ENCODE data around the gene EFCAB13. TPM values are rescaled to one million over a fixed set of nuclear protein-coding genes. Genes with fewer than 3 reads are reported as not detected.
A peak's percentile ranks its signal among the peaks of the same experiment; 100 is the strongest.
"Not testable (repeated sequence)": the region's sequence is repeated elsewhere in the genome, so short reads cannot be mapped to it uniquely, and the experiment has no call there.

EFCAB13 gene
- total RNA-seq, 1 donor: 3.9 TPM

GRCh38 chr17:47414612-47415011 lies 90.9 kb downstream of the EFCAB13 start:
- no peak for TF ChIP-seq CTCF (IDR thresholded peaks at IDR 0.05; ENCODE audit: insufficient read depth, low read depth, low read length)
- no peak for DNase-seq (ENCODE audit: low read depth)
- no peak overlapping the region for H3K4me3 ChIP-seq (ENCODE audit: low read depth, low read length)

GRCh38 chr17:47423406-47424295 lies 99.9 kb downstream of the EFCAB13 start:
- no peak for TF ChIP-seq CTCF (IDR thresholded peaks at IDR 0.05; ENCODE audit: insufficient read depth, low read depth, low read length)
- no peak for DNase-seq (ENCODE audit: low read depth)
- H3K4me3 ChIP-seq (ENCODE audit: low read depth, low read length): peak overlapping the region; percentile 54

- DNase-seq (ENCODE audit: low read depth); H3K4me3 ChIP-seq (ENCODE audit: low read depth, low read length): not testable (repeated sequence)
These were observed 101.5 kb downstream of the EFCAB13 start for GRCh38 chr17:47425233-47425632.

- DNase-seq (ENCODE audit: low read depth); H3K4me3 ChIP-seq (ENCODE audit: low read depth, low read length): not testable (repeated sequence)
These were observed 102.3 kb downstream of the EFCAB13 start for GRCh38 chr17:47425887-47426635.

GRCh38 chr17:47427985-47428384 lies 104.2 kb downstream of the EFCAB13 start:
- H3K4me3 ChIP-seq (ENCODE audit: low read depth, low read length): no peak overlapping the region
- DNase-seq (ENCODE audit: low read depth): no peak
- TF ChIP-seq CTCF (IDR thresholded peaks at IDR 0.05; ENCODE audit: insufficient read depth, low read depth, low read length): no peak

GRCh38 chr17:47432240-47432639 lies 108.5 kb downstream of the EFCAB13 start:
- not testable (repeated sequence) for H3K4me3 ChIP-seq (ENCODE audit: low read depth, low read length); DNase-seq (ENCODE audit: low read depth)

GRCh38 chr17:47465165-47465564 lies 141.4 kb downstream of the EFCAB13 start:
- DNase-seq (ENCODE audit: low read depth): no peak
- TF ChIP-seq CTCF (IDR thresholded peaks at IDR 0.05; ENCODE audit: insufficient read depth, low read depth, low read length): no peak
- H3K4me3 ChIP-seq (ENCODE audit: low read depth, low read length): no peak overlapping the region

GRCh38 chr17:47466976-47467375 lies 143.2 kb downstream of the EFCAB13 start:
- H3K4me3 ChIP-seq (ENCODE audit: low read depth, low read length); DNase-seq (ENCODE audit: low read depth): not testable (repeated sequence)

GRCh38 chr17:47470836-47471235 lies 147.1 kb downstream of the EFCAB13 start:
- no peak for TF ChIP-seq CTCF (IDR thresholded peaks at IDR 0.05; ENCODE audit: insufficient read depth, low read depth, low read length)
- H3K4me3 ChIP-seq (ENCODE audit: low read depth, low read length): no peak overlapping the region
- no peak for DNase-seq (ENCODE audit: low read depth)

- DNase-seq (ENCODE audit: low read depth); H3K4me3 ChIP-seq (ENCODE audit: low read depth, low read length): not testable (repeated sequence)
These were observed 148.3 kb downstream of the EFCAB13 start for GRCh38 chr17:47472073-47472472.

Measured in fibroblast of villous mesenchyme (primary cell).